NCI-H1436 (cell line): ENCODE results near the gene GLYAT.

Experiments used
- DNase-seq: peaks from one replicate; lab custom pipeline; 2025; lab: John Stamatoyannopoulos, UW

GLYAT gene

DNA sequence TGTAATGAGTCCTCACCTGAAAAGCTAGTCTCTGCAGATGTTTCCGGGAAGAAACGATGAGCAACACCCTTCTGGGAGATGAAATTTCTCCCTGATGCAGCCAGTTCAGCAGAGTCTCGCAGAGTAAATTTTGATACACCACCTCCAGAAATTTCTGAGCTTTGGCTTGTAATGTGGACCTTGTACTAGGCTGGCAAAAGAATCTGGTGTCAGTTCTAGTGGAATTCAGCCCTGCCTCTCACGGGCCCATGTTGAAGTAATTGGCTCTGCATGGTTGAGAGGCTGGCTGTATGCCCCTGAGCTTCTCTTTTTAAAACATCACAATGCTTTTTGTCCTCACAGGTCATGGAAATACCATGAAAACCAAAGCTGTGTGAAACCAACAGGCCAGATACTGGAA lies at the start of gene GLYAT:
TSS of gene GLYAT (minus strand) at position 125 of the 400 bp plus-strand sequence. CDS start 7,447 bp downstream, outside the sequence.
- no peak for DNase-seq

DNA sequence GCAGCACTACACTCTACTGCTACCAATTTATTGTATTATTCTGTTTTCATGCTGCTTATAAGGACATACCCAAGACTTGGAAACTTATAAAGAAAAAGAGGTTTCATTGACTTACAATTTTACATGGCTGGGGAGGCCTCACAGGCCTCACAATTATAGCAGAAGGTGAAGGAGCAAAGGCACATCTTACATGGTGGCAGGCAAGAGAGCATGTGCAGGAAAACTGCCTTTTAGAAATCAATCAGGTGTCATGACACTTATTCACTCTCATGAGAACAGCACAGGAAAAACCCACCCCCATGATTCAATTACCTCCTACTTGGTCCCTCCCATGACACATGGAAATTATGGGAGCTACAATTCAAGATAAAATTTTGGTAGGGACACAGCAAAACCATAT lies 49.6 kb upstream of the GLYAT start:
- no peak for DNase-seq

GRCh38 chr11:58780578-58780977 lies 48.8 kb upstream of the GLYAT start:
- DNase-seq = no peak

DNA sequence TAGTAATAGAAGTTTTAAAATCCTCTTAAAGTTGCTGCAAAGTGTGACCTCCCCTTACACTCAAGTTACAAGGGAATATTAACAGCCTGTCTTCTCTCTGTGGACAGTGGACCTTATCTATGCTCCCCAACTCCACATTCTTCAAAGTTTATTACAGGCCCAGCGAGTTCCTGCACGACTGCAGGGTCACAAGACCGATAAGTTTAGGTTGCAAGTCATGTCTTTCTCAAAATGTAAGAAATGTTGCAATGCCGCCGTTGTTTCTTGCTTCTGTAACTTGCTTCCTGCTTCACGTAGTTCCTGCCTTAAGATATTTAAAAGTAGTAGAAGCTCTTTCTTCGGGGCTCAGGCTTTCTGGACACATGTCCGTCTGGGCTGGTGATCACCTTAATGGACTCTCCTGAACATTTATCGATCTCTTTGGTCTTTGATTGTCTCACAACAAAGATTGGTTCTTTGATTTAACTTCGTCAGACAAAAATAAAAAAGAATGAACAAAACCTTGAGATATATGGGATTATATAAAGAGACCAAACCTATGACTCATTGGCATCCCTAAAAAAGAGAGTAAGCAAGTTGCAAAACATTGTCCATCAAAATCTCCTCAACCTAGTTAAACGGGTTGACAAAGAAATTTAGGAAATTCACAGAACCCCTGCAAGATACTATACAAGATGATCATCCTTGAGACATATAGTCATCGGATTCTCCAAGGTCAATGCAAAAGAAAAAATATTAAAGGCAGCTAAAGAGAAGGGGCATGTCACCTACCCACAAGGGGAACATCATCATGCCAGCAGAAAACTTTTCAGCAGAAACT lies 45.4 kb upstream of the GLYAT start:
- DNase-seq = no peak

- no peak for DNase-seq
Measured at GRCh38 chr11:58775066-58775708, 43.4 kb upstream of the GLYAT start.

DNA sequence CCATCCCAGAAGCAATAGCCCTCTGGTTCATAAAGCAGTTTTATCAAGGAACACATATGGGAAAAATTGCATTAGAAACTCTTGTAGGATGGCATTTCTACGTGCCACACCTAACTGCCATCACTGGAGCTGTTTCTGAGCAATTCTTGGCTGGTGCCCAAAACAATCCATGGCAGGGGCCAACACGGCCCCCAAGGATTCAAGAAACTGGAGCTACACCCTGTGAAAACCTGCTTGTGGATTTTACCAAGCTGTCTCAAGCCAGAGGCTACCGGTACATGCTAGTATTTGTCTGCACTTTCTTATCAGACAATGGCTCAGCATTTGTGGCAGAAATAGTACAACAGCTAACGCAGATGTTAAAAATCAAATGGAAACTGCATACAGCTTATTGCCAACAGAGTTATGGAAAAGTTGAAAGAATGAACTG lies 42.4 kb upstream of the GLYAT start:
- DNase-seq = no peak

DNA sequence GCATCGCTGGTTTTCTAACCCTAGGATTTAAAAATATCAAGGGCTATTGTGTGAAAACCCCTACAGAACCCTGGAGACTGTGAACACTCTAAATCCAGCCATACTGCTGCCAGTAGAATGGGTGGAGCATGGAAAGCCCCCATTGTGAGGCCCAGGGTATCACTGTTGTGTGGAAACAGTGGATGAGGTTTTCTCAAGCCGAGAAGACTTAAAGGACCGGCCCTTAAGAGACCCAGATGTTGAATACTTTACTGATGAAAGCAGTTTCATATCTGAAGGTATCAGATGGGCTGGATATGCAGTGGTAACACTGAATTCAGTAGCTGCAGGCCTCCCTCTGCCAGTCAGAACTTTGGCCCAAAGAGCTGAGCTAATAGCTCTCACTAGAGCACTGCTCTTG lies 41.6 kb upstream of the GLYAT start:
- DNase-seq = no peak

DNA sequence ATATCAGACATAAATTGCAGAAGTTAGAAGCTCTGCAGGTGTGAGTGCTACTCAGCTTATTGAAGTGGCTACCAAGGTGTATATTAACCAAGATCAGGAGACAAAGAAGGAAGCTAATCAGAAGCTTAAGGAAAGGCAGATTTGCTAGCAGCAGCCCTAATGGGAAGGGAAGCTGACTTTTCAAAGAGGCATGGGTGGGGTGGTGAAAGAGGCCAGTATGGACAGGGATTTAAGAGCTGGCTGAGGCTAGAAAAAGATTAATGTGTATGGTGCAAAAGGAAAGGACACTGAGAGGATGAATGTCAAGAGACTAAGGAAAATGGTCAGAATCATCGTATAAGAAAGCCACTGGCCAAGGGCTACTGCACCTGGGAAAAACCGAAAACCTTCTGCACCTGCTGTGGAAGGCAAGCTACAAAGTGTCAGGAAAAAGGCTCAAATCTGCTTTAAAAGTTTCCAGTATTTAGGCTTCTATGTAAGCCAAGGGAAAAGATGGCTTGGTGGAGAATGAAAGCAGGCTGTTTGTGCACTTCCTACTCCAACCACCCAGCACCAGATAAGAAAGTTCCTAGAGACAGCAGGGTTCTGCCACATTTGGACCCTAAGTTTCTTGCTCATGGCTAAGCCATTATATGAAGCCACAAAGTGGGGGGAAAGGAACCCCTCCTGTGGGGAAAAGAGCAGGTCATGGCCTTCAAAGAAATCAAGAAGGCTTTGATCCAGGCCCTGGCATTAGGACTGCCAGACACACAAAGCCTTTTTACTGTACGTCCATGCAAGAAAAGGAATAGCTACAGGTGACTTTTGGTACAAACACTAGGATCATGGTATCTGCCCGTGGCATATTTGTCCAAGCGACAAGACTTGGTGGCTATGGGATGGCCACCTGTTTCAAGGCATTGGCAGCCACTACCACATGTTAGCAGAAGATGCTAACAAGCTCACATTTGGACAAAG lies 40.9 kb upstream of the GLYAT start:
- no peak for DNase-seq

DNA sequence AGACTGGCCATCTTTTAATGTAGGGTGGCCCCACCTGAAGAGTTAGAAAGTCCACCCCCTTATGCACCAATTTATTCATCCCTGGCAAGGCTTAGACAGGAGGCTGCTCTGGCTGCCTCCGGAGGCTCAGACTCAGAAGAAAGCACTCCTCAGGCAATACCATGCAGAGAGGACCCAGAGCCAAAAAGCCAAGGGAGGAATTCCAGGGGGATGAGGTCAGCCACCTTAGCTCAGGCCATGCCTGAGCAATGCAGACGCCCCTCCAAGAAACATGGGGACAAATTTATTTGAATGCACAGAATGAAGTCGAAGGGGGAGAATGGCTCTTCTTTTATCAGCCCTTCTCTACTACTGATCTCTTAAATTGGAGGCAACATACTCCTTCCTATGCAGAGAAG lies 39.7 kb upstream of the GLYAT start:
- no peak for DNase-seq

GRCh38 chr11:58770627-58771457 lies 39.1 kb upstream of the GLYAT start:
- no peak for DNase-seq

GRCh38 chr11:58770166-58770565 lies 38.4 kb upstream of the GLYAT start:
- no peak for DNase-seq

- no peak for DNase-seq
Measured at GRCh38 chr11:58769308-58769707, 37.6 kb upstream of the GLYAT start.

- DNase-seq = no peak
Measured at GRCh38 chr11:58768137-58768536, 36.4 kb upstream of the GLYAT start.

DNA sequence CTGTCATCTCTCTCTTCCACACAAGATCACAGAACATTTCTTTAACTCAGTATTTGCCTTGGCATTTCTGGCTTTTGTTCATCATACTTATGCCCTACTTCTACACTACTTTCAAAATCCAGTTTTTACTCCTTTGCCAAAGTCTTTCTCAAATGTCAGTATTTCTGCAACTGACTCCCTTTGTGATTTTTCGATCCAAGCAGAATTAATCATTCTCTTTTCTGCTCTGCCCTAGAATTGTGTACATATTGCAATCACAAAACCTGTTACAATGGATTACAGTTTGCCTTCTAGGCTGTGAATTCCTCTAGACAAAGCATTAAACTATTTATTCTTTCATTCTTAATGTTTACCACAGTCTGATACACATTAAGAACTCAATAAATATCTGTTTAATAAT lies 33.3 kb upstream of the GLYAT start:
- no peak for DNase-seq

- DNase-seq = no peak
Measured at GRCh38 chr11:58763120-58763490, 31.4 kb upstream of the GLYAT start.

- DNase-seq = no peak
Measured at GRCh38 chr11:58762284-58763119, 30.8 kb upstream of the GLYAT start.

DNA sequence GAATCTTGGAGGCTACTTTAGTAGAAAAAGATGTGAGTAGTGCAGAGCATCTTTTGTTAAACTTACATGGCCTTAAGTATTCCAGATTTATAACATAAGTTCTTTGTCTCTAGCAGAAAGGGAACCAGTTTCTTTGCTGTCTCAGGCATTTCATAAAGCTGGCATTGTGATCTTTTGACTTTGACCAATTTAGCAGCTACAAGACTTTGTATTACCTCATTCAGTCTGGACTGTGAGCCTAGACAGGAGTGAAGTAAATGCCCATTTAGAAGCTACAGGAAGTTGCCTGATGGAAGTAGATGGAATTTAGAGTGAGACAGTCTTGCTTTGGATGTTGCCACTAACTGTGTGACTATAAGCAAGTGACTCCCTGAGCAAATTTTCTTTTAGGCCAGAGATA lies 25.7 kb upstream of the GLYAT start:
- DNase-seq = no peak

- DNase-seq = no peak
Measured at GRCh38 chr11:58745705-58746364, 14.1 kb upstream of the GLYAT start.

DNA sequence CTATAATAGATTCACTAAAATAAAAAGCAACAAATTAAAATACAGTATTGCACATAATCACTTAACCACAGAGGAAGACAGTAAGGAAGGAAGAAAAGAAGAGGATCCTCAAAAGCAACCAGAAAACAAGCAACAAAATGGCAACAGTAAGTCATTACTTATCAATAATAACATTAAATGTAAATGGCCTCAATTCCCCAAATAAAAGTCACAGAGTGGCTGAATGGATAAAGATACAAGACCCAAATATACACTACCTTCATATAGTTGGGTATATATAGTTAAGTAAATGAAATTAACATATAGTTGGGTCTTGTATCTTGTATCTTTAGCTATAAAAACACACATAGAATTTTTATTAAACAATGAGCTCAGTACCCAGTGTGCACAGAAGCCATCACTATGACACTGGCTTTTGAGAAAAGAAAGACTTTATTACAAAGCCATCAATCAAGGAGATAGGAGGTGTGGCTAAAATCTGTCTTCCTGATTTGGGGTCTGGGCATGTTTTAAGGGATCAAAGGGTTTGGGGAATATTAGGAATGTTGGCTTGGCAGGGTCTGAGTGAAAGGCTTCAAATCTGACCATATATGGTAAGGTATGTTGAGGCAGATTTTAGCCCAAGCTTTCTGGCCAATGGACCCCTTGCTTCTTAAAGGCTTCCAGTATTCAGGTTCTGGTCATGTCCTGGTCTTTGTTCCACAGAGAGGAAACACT lies 13.4 kb upstream of the GLYAT start:
- DNase-seq = no peak
